PC-3 (cell line): Measurements from ENCODE around the gene RHOJ. TPM values are rescaled to one million over a fixed set of nuclear protein-coding genes. Genes with fewer than 3 reads are reported as not detected.

Experiments used
- ATAC-seq: fragments of 200-7000 bp; cut with Tn5 transposase; 2 replicates; pipeline ENCODE4 v1.9.1; 2020; ENCODE audit warnings: mild to moderate bottlenecking, moderate library complexity
- BruUV-seq: library from RNA; stranded (reverse); fragments of 400-500 nt; replicated peaks from 2 replicates; lab custom pipeline; 2021; lab: Mats Ljungman, UMichigan
- CTCF ChIA-PET: fragments of 300-600 bp; sonication (Branson Sonifier 250); formaldehyde crosslinking; loops from one replicate; lab custom pipeline; 2022; ENCODE audit warnings: antibody characterized with exemption; lab: Charles Lee
- POLR2A ChIA-PET: fragments of 300-600 bp; sonication (Branson Sonifier 250); formaldehyde crosslinking; loops from one replicate; lab custom pipeline; 2022; ENCODE audit warnings: antibody characterized with exemption; ENCODE audit not compliant: unreplicated experiment; lab: Charles Lee
- DNase-seq: peaks from one replicate; pipeline ENCODE4 v3.0.0-alpha.2; 2015
- H2AFZ ChIP-seq: fragments of 300-600 bp; sonication (generic); 2 replicates; pipeline ENCODE4 v1.6.0; 2016; ENCODE audit warnings: antibody characterized with exemption, low read length
- H3F3A ChIP-seq: fragments of 300-600 bp; sonication (generic); one replicate; pipeline ENCODE4 v1.6.0; 2017; ENCODE audit warnings: antibody characterized with exemption, low read length, control low read depth, mild to moderate bottlenecking; ENCODE audit not compliant: unreplicated experiment
- H3K27ac ChIP-seq: fragments of 300-600 bp; sonication (generic); 2 replicates; pipeline ENCODE4 v1.5.1; 2016; ENCODE audit warnings: mild to moderate bottlenecking, low read length
- H3K27me3 ChIP-seq: fragments of 300-600 bp; sonication (generic); 2 replicates; pipeline ENCODE4 v1.6.1; 2016; ENCODE audit warnings: low read length, mixed read lengths
- H3K36me3 ChIP-seq: fragments of 300-600 bp; sonication (generic); 2 replicates; pipeline ENCODE4 v1.6.1; 2016; ENCODE audit warnings: low read depth, mixed run types, low read length, mixed read lengths
- H3K4me1 ChIP-seq: fragments of 300-600 bp; sonication (generic); 2 replicates; pipeline ENCODE4 v1.5.1; 2016; ENCODE audit warnings: low read length; ENCODE audit not compliant: insufficient read depth
- H3K4me2 ChIP-seq: fragments of 300-600 bp; sonication (generic); 2 replicates; pipeline ENCODE4 v1.6.0; 2016; ENCODE audit warnings: low read length
- H3K4me3 ChIP-seq: fragments of 300-600 bp; sonication (generic); 2 replicates; pipeline ENCODE4 v1.5.1; 2016; ENCODE audit warnings: mild to moderate bottlenecking, low read length, mixed read lengths
- H3K79me2 ChIP-seq: fragments of 300-600 bp; sonication (generic); 2 replicates; pipeline ENCODE4 v1.6.1; 2017; ENCODE audit warnings: low read length, mixed read lengths
- H3K9ac ChIP-seq: fragments of 300-600 bp; sonication (generic); 2 replicates; pipeline ENCODE4 v1.6.0; 2016; ENCODE audit warnings: mild to moderate bottlenecking, low read length
- H3K9me2 ChIP-seq: fragments of 300-600 bp; sonication (generic); replicated peaks from 2 replicates; pipeline ENCODE4 v1.6.1; 2016; ENCODE audit warnings: mixed run types, low read length, mixed read lengths
- H3K9me3 ChIP-seq: fragments of 300-600 bp; sonication (generic); 2 replicates; pipeline ENCODE4 v1.6.1; 2016; ENCODE audit warnings: low read length, mixed read lengths
- H4K20me1 ChIP-seq: fragments of 300-600 bp; sonication (generic); 2 replicates; pipeline ENCODE4 v1.6.1; 2016; ENCODE audit warnings: low read length, mixed read lengths
- CTCF ChIP-seq: fragments of 300-600 bp; sonication (generic); conservative IDR thresholded peaks from 2 replicates; pipeline ENCODE4 v1.5.1; 2017; ENCODE audit warnings: antibody characterized with exemption, low read depth, mild to moderate bottlenecking, low read length
- EZH2 ChIP-seq: fragments of 300-600 bp; sonication (generic); IDR thresholded peaks from one replicate; pipeline ENCODE4 v1.6.1; 2017; ENCODE audit warnings: antibody characterized with exemption, mild to moderate bottlenecking, low read length; ENCODE audit not compliant: unreplicated experiment
- EZH2phosphoT487 ChIP-seq: fragments of 300-600 bp; sonication (generic); IDR thresholded peaks from 2 replicates; pipeline ENCODE4 v1.6.1; 2018; ENCODE audit warnings: mild to moderate bottlenecking, antibody characterized with exemption, low read length, borderline replicate concordance
- intact Hi-C: fragments of 100-400 bp; cut with micrococcal nuclease; formaldehyde crosslinking; loops from 2 replicates; pipeline ENCODE4 v1.9.0; 2023
- total RNA-seq: library from RNA; depleted of rRNA; stranded (reverse); fragments of >200 nt; gene quantifications from 2 replicates; pipeline ENCODE4 v1.2.3, GENCODE V29; 2014

The RHOJ gene
- total RNA-seq, 1 experiment from 2014 or later, result not detected

- no peaks in the 10 kb centered on the region for H3K9me2 ChIP-seq
- no peak for ATAC-seq
- TF ChIP-seq EZH2 (no peak), EZH2phosphoT487 (no peak), CTCF (no peak)
- no peaks in the 10 kb centered on the region for H3F3A ChIP-seq
- H3K4me3 ChIP-seq, result no peak overlapping the region
- no peak overlapping the region for H3K9ac ChIP-seq
- no peaks in the 10 kb centered on the region for H3K9me3 ChIP-seq
- no peaks in the 10 kb centered on the region for H3K4me1 ChIP-seq
- no TSS peak for BruUV-seq
- no peaks in the 10 kb centered on the region for H4K20me1 ChIP-seq
- no peak for DNase-seq
- CTCF ChIA-PET, result no interaction called here
- intact Hi-C loops, result no loop called here
- no peak overlapping the region for H2AFZ ChIP-seq
- peaks cover 97% of the 10 kb centered on the region for H3K27me3 ChIP-seq
- H3K79me2 ChIP-seq, result no peaks in the 10 kb centered on the region
- no peak overlapping the region for H3K27ac ChIP-seq
- H3K36me3 ChIP-seq, result no peaks in the 10 kb centered on the region
- H3K4me2 ChIP-seq, result no peak overlapping the region
- POLR2A ChIA-PET, result no interaction called here
Observed at GRCh38 chr14:63292805-63293204, 88.6 kb downstream of the RHOJ start.

GRCh38 chr14:63295231-63295685 is 91.0 kb downstream of the RHOJ start:
- POLR2A ChIA-PET, result no interaction called here
- no peaks in the 10 kb centered on the region for H4K20me1 ChIP-seq
- H2AFZ ChIP-seq, result no peak overlapping the region
- no peak overlapping the region for H3K9ac ChIP-seq
- no peaks in the 10 kb centered on the region for H3K4me1 ChIP-seq
- H3K79me2 ChIP-seq, result no peaks in the 10 kb centered on the region
- no peak overlapping the region for H3K4me3 ChIP-seq
- no peak for TF ChIP-seq CTCF
- no peak for TF ChIP-seq EZH2
- no peak for TF ChIP-seq EZH2phosphoT487
- H3K27ac ChIP-seq, result no peak overlapping the region
- no TSS peak for BruUV-seq
- no peaks in the 10 kb centered on the region for H3K36me3 ChIP-seq
- H3F3A ChIP-seq, result no peaks in the 10 kb centered on the region
- intact Hi-C loops, result no loop called here
- no peak for DNase-seq
- H3K27me3 ChIP-seq, result peaks cover 90% of the 10 kb centered on the region
- ATAC-seq, result no peak
- H3K9me2 ChIP-seq, result no peaks in the 10 kb centered on the region
- no peaks in the 10 kb centered on the region for H3K9me3 ChIP-seq
- no peak overlapping the region for H3K4me2 ChIP-seq
- CTCF ChIA-PET, result no interaction called here

- intact Hi-C loops, result no loop called here
- TF ChIP-seq EZH2 (no peak), EZH2phosphoT487 (no peak), CTCF (no peak)
- ATAC-seq (no peak), DNase-seq (no peak)
- Histone ChIP-seq H3K4me2 (no peak overlapping the region), H3K27me3 (peaks cover 89% of the 10 kb centered on the region), H3K36me3 (no peaks in the 10 kb centered on the region), H2AFZ (no peak overlapping the region), H3K4me1 (no peaks in the 10 kb centered on the region), H3F3A (no peaks in the 10 kb centered on the region), H3K27ac (no peak overlapping the region), H3K4me3 (no peak overlapping the region), H3K9me3 (no peaks in the 10 kb centered on the region), H3K9me2 (no peaks in the 10 kb centered on the region), H4K20me1 (no peaks in the 10 kb centered on the region), H3K79me2 (no peaks in the 10 kb centered on the region), H3K9ac (no peak overlapping the region)
- BruUV-seq, result no TSS peak
- ChIA-PET POLR2A (no interaction called here), CTCF (interaction anchor here (0.5 kb wide), 1 partner anchor 238 kb away, joined by 3 read pairs; no protein-coding TSS in a partner anchor)
Observed at GRCh38 chr14:63296060-63296563, 91.9 kb downstream of the RHOJ start.
